ENCODE data around the gene NATD1. TPM values are rescaled to one million over a fixed set of nuclear protein-coding genes. Genes with fewer than 3 reads are reported as not detected.
A peak's percentile ranks its signal among the peaks of the same experiment; 100 is the strongest.

NATD1 gene
- total and polyA plus RNA-seq, 9 of the 15 experiments (the other 6 are each of a cell fraction or from before 2014, with no cell fraction given), result 0.24 to 5.4 (median 1.6) TPM

DNA sequence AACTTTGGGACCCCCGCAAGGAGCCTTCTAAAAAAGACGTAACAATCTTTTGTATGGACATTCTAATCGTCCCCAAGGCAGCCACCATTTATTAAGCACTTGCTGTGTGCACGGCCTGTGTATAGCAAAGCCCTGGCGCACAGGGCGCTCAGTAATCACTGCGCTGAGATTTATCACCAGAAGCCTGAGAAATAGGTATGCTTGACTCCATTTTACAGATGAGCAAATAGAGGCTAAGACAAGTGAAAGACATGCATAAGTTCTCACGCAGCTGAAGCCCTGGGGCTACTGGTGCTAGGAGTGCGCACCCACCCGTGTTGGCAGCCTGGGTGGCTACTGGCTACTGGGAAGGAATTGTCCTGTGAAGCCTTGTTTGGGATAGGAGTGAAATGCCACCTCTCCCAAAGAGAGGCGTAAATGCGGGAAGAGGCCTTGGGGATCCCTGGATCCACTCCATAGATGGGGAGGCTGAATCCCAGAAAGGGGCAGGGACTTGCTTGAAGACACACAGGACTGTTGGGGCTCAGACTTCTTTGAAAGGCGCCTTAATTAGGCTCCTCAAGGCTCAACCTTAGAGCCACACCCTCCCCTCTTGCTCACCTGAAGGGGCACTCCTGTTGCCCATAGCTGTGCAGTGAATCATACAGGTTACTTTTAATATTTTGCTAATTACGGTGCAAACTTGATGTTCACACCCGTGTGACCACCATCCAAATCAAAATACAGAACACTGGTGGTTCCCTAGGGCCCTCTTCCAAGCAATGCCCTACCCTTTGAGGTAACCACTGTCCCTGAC is 634 bp upstream of the NATD1 start (continued):
- TF ChIP-seq, protein P1, sequence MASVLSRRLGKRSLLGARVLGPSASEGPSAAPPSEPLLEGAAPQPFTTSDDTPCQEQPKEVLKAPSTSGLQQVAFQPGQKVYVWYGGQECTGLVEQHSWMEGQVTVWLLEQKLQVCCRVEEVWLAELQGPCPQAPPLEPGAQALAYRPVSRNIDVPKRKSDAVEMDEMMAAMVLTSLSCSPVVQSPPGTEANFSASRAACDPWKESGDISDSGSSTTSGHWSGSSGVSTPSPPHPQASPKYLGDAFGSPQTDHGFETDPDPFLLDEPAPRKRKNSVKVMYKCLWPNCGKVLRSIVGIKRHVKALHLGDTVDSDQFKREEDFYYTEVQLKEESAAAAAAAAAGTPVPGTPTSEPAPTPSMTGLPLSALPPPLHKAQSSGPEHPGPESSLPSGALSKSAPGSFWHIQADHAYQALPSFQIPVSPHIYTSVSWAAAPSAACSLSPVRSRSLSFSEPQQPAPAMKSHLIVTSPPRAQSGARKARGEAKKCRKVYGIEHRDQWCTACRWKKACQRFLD (CRISPR knock-in tag; IDR thresholded peaks at IDR 0.05), result no peak
- TF ChIP-seq ZC3H8 (IDR thresholded peaks at IDR 0.05), result no peak
- no peak for TF ChIP-seq FOXK1 (CRISPR knock-in tag; IDR thresholded peaks at IDR 0.05; ENCODE audit: borderline replicate concordance)
- TF ChIP-seq NCOA1 (IDR thresholded peaks at IDR 0.05; ENCODE audit: low read depth), result no peak
- peak; percentile 50; the same call in 1 of the 2 replicates for TF ChIP-seq CBX1 (IDR thresholded peaks at IDR 0.05; ENCODE audit: low read depth)
- TF ChIP-seq NFYB (IDR thresholded peaks at IDR 0.05; ENCODE audit: extremely low read depth, insufficient read length), result no peak
- TF ChIP-seq DDX20 (tag; IDR thresholded peaks at IDR 0.05; ENCODE audit: low read depth), result no peak
- TF ChIP-seq RBM25 (IDR thresholded peaks at IDR 0.05; ENCODE audit: low read depth, low read length, severe bottlenecking), result peak; percentile 66
- TF ChIP-seq BCL6 (CRISPR knock-in tag; IDR thresholded peaks at IDR 0.05), result no peak
- no peak for TF ChIP-seq SIN3B (IDR thresholded peaks at IDR 0.05; ENCODE audit: low read depth)
- TF ChIP-seq RAD21 (CRISPR knock-in tag; conservative IDR thresholded peaks at IDR 0.05 in 1 of 2, IDR thresholded peaks at IDR 0.05 in 1 of 2), result no peak
- TF ChIP-seq ZNF445 (CRISPR knock-in tag; IDR thresholded peaks at IDR 0.05; ENCODE audit: low read depth), result no peak
- TF ChIP-seq ATF1 (CRISPR knock-in tag; IDR thresholded peaks at IDR 0.05), result no peak
- peak; percentile 13; the same call in 1 of the 2 replicates for TF ChIP-seq ATF1 (tag; IDR thresholded peaks at IDR 0.05)
- no peak for TF ChIP-seq COPS2 (conservative IDR thresholded peaks at IDR 0.05)
- TF ChIP-seq, protein P2, sequence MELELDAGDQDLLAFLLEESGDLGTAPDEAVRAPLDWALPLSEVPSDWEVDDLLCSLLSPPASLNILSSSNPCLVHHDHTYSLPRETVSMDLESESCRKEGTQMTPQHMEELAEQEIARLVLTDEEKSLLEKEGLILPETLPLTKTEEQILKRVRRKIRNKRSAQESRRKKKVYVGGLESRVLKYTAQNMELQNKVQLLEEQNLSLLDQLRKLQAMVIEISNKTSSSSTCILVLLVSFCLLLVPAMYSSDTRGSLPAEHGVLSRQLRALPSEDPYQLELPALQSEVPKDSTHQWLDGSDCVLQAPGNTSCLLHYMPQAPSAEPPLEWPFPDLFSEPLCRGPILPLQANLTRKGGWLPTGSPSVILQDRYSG (tag; conservative IDR thresholded peaks at IDR 0.05; ENCODE audit: low read depth), result no peak
- TF ChIP-seq, protein P3, sequence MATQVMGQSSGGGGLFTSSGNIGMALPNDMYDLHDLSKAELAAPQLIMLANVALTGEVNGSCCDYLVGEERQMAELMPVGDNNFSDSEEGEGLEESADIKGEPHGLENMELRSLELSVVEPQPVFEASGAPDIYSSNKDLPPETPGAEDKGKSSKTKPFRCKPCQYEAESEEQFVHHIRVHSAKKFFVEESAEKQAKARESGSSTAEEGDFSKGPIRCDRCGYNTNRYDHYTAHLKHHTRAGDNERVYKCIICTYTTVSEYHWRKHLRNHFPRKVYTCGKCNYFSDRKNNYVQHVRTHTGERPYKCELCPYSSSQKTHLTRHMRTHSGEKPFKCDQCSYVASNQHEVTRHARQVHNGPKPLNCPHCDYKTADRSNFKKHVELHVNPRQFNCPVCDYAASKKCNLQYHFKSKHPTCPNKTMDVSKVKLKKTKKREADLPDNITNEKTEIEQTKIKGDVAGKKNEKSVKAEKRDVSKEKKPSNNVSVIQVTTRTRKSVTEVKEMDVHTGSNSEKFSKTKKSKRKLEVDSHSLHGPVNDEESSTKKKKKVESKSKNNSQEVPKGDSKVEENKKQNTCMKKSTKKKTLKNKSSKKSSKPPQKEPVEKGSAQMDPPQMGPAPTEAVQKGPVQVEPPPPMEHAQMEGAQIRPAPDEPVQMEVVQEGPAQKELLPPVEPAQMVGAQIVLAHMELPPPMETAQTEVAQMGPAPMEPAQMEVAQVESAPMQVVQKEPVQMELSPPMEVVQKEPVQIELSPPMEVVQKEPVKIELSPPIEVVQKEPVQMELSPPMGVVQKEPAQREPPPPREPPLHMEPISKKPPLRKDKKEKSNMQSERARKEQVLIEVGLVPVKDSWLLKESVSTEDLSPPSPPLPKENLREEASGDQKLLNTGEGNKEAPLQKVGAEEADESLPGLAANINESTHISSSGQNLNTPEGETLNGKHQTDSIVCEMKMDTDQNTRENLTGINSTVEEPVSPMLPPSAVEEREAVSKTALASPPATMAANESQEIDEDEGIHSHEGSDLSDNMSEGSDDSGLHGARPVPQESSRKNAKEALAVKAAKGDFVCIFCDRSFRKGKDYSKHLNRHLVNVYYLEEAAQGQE (IDR thresholded peaks at IDR 0.05; ENCODE audit: borderline replicate concordance), result no peak
- TF ChIP-seq, protein P3 (CRISPR knock-in tag; IDR thresholded peaks at IDR 0.05; ENCODE audit: low read depth), result no peak
- TF ChIP-seq ZNF354B (CRISPR knock-in tag; IDR thresholded peaks at IDR 0.05), result no peak
- peak; percentile 97 for TF ChIP-seq BCOR (IDR thresholded peaks at IDR 0.05)

Measured in K562 (cell line).